GM18511 (cell line): ENCODE measurements around the gene PMVK.

Experiments
- ATAC-seq: cut with Tn5 transposase; IDR thresholded peaks from one replicate; pipeline ENCODE4 v1.9.1; 2021; ENCODE audit warnings: mild to moderate bottlenecking, moderate library complexity; ENCODE audit not compliant: unreplicated experiment

Gene PMVK

DNA sequence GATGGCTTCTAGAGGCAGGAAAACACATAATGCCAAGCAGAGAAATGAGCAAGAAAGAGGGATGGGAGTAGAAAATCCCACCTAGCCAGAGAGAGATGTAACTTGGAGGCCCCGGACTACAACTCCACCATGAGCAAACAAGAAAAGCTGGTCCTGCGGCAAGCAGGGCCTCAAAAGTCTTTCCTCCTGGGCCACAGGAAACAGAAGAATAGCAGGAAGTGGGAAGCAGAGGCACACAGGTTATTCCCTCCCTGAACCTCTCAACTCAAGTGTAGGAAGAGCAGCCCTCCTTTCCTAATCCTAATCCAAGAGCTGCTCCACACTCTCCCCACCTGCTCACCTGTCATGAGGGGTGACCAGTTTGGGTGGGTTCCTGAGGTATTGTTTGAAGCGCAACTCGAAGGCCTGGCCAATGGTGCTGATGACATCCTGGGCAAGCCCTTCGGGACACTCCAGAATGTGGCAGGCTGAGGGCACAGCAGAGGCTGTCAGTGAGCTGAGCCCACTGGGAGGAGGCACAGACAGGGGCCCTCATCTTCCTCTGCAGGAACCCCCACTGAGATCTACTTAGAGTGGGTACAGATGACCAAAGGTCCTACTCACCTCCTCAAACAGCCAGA, 30.9 kb upstream of the PMVK start:
- no peak for ATAC-seq

DNA sequence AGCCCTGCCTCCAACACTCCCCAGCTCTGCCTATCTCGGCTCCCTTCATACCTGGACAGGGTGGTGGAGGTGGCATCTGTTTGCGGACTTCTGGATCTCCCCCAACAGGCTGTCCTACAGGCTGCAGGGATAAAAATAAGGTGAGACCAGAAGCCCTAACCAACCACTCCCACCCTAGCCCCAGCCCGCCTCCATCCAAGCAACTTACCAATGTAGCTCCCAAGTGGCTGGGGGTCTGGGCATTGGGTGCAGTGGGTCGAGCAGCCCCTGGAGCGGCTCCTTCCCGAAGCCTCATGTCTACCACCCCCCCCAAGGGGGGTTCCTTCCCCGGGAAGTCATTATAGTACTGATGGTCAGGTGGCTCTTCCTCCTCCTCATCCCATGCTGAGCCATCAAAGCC, 29.6 kb upstream of the PMVK start:
- no peak for ATAC-seq

GRCh38 chr1:154964359-154964758, 27.8 kb upstream of the PMVK start:
- no peak for ATAC-seq

DNA sequence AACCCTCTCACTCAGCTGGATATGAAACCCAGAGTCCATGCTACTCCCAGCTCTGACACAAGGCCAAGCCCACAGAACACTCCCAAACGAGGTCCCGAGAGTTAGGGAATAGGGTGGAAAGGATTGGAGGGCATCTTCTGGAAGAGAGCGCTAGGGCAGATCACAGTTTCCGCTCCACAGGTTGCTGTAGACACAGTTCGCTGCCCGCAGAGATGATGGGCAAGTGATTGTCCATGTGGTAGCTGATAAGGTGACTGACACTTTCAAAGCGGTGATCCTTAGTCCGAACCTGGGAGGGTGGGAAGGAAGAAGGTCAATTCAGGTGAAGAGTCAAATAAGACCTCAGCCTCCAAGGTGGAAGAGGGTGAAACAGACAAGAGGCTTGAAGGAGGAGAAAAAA, 27.1 kb upstream of the PMVK start:
- ATAC-seq = no peak

- no peak for ATAC-seq
Measured at GRCh38 chr1:154962795-154963330, 26.3 kb upstream of the PMVK start.

- ATAC-seq = no peak
Measured at GRCh38 chr1:154962156-154962749, 25.7 kb upstream of the PMVK start.

DNA sequence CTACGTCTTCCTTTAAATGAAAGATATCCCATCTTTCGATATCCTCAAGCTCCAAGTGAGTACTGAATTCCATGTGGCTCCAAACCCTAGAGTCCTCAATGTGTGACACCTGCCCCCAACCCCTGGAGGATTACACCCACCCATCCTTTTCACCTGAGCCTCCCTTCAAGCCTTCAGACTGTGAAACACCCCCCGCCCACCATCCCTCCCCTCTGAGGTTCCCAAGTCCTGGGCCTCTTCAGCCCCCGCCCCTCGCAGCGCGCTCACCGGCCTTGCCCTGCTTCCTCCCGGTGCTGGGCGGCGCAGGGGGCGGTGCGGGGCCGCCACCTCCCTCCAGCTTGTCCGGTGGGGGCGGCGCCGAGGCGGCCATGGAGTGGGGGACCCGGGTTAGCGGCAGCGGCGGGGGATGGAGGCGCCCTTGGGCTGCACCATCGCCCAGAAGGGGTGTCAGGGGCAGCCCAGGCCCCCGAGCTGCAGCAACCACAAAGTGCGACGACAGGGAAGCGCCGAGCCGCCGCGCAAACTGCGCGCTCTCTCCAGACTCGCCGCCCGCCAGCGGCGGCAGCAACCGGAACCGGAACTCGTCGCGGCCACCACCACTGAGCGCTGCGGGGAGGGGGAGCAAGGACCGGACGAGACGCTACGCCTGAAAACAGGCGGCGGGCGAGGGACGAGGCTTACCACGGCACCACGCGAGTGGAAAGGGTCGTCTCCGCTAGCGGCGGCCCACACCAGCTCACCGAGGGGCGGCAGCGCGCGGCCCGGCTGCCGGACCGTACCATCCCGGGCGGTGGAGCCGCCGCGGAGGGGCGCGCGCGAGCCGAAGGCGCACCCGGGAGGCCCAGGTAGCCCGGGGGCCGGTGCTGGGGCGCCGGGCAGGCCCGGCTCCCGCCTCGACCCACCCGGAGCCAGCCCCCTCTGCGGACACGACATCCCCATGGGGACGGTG, 25.0 kb upstream of the PMVK start, which contains the start of gene PYGO2:
TSS of gene PYGO2 (minus strand) at position 576 of the 949 bp plus-strand sequence. CDS start at position 370, 206 bp downstream.
- peak; percentile 83 for ATAC-seq

DNA sequence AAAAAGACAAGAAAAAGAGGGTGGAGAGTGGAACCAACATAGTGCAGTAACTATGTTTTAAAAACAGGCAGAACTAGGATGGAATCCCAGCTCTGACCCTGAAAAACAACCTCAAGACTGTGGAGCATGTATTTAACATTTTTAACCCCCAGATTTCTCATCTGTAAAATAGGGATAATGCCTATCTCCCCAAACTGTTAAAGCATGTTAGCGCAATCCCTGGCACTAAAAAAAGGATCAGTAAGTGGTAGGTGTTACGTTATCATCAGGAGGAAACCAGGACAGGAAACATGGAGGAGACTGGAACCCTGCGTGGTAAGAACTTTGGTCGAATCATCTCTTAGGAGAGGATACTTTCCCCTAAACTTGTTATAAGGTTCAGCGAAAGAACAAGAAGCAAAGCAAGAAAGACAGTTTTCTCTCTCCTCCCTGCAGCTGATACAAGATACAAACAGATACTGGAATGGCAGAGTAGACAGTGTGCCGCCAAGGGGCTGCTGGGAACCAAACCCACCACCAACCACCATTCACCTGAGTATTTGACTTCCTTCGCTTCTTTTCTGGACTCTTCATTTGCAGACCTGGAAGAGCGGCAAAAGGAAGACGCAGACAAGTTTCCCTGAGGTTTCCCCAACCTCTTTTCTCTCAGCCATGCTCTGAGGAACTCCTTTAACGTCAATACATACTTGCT, 24.1 kb upstream of the PMVK start:
- ATAC-seq = no peak

DNA sequence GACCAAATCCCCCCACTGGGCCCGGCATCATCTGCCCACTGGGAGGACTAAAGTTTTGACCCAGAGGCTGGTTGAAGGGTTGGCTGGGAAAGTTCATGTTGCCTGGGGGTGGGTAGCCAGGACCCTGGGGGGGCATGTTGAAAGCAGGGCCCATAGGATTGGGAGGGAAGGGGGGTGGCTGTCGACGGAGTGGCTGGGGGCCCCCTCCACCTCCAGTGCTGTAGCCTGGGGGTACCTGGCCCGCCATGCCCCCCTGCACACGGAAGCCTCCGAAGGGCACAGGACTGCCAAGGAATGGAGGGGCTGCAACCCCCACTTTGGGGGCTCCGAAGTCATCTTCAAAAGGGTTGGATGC, 22.9 kb upstream of the PMVK start:
- no peak for ATAC-seq

GRCh38 chr1:154958681-154959425, 22.3 kb upstream of the PMVK start:
- ATAC-seq = no peak

- no peak for ATAC-seq
Measured at GRCh38 chr1:154958036-154958435, 21.5 kb upstream of the PMVK start.

DNA sequence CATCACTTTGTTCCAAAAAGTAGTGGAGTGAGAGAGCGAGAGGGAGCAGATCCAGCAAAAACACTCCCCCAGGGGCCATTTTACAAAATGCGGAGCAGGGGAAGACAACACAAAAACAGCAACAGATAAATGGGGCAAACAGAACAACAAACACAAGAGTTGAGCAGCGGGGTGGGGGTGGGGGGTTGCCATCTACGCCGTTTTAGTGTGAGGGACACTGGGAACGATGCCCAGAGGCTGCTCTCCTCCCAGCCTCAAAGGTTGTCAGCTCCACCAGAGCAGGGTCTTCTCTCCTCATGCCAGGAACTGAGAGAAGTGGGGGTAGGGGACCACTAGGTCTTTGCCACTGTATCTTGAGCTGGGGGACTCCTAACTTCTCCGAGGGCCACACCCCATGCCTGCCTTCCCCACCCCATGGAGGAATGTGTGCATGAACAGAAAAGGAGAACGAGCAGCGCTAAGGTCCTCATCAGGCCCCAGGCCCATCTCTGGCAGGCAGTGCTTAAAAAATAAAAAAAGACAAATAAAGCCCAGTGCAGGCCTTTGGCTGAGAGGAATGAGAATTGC, 20.7 kb upstream of the PMVK start:
- ATAC-seq = no peak

DNA sequence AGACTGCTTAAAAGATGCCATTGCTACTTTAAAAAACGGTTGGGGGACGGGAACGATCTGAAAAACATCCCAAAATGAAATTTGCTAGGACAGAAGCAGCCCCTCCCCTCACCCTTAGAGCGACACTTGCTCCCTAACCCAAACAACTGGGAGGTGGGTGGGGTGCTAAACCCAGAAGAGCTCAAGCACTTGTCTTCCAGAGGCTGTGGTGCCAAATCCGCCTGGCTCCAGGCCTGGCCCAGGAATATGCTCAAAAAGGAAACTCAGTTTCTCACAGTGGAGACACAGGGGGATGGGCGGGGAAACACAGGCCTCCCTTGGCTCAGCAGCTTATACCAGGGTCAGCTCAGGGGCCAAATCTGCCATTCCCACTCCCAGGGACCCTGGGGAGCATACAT, 20.0 kb upstream of the PMVK start:
- ATAC-seq = no peak

GRCh38 chr1:154955718-154956543, 19.4 kb upstream of the PMVK start, which contains the start of gene PBXIP1:
TSS of gene PBXIP1 (minus strand) at chr1:154956099. CDS start at chr1:154953721, 2,378 bp downstream.
- ATAC-seq = peak; percentile 77

- ATAC-seq = peak; percentile 39
Measured at GRCh38 chr1:154955039-154955717, 18.7 kb upstream of the PMVK start.

GRCh38 chr1:154954541-154954940, 18.0 kb upstream of the PMVK start:
- ATAC-seq = no peak

DNA sequence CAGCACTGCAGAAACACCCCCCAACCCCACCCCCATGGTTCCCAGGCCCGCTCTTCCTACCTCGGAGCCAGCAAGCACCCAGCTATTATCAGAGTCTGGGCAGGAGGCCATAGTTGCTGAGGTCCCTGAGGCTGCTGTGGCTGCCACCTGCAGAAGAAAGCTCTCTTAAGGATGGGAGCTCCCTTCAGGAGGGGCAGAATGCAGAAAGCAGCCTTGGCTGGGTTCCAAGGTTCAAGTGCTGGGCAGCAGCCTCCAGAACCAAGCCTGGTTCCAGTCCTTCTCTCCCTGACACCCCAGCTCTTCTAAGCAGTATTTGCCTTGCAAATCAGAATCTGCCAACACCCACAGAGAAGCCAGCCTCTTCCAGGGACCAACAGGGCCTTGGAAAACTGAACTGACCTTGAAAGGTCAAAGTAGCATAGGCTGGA, 17.1 kb upstream of the PMVK start:
- no peak for ATAC-seq

- ATAC-seq = no peak
Measured at GRCh38 chr1:154952664-154953063, 16.1 kb upstream of the PMVK start.
